Measurements from ENCODE around the gene KCNMA1. TPM values are rescaled to one million over a fixed set of nuclear protein-coding genes. Genes with fewer than 3 reads are reported as not detected.

Gene KCNMA1
- total and polyA plus RNA-seq, 10 of the 15 experiments (the other 5 are each of a cell fraction or from before 2014, with no cell fraction given): 8.5 to 77.0 (median 21.3) TPM

DNA sequence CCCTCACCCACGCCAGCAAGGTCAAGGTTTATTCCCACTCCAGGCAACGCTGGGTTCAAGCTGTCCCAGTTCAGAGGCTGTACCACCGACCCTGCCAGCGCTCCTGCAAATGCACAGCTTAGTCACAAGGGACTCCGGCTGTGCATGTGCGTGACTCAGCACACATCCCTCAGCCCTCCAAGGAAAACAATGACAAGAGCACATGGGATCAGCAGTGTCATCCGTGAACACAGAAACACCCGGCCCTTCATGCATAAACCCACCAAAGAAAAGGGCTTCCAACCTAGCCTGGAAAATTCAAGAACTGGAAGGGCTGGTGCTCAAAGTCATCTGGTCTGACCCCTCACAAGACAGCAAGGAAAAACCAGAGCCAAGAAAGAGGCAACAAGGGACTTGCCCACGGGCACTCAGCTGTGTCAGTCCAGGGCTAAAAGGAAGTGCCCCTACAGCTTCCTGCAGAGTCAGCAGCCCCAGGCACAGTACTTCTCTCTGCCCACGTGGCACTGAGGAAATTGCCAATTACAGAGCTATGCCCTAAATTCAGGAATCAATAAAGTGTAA, 106.1 kb downstream of the KCNMA1 start:
- peak; percentile 85 for ATAC-seq
- Histone ChIP-seq H3K9ac (ENCODE audit: control insufficient read depth, insufficient read depth, low read length) (no peak overlapping the region), H3K36me3 (ENCODE audit: control insufficient read depth in 2 of 2, insufficient read depth in 2 of 2, low read length in 1 of 2) (no peaks in the 10 kb centered on the region), H3K27ac (ENCODE audit: control insufficient read depth, insufficient read depth) (no peak overlapping the region), H3K9me3 (replicated peaks; ENCODE audit: control insufficient read depth, insufficient read depth, low read length) (no peaks in the 10 kb centered on the region), H3K4me1 (ENCODE audit: control insufficient read depth, insufficient read depth, low read length) (no peaks in the 10 kb centered on the region), H4K20me1 (ENCODE audit: control insufficient read depth, insufficient read depth) (no peaks in the 10 kb centered on the region), H3K4me3 (no peak overlapping the region), H2AFZ (ENCODE audit: control insufficient read depth, low read depth, low read length) (no peak overlapping the region), H3K4me2 (ENCODE audit: control insufficient read depth, insufficient read depth) (no peak overlapping the region), H3K27me3 (replicated peaks in 1 of 2; ENCODE audit: control insufficient read depth in 2 of 2, insufficient read depth in 2 of 2, low read length in 1 of 2) (no peaks in the 10 kb centered on the region), H3K79me2 (ENCODE audit: control insufficient read depth, insufficient read depth, low read length) (no peaks in the 10 kb centered on the region)
- TF ChIP-seq RAD51 (IDR thresholded peaks at IDR 0.05) (peak; percentile 43; the same call in 1 of the 2 replicates), IKZF1 (conservative IDR thresholded peaks at IDR 0.05) (peak; percentile 42)
- TF ChIP-seq, protein P1, sequence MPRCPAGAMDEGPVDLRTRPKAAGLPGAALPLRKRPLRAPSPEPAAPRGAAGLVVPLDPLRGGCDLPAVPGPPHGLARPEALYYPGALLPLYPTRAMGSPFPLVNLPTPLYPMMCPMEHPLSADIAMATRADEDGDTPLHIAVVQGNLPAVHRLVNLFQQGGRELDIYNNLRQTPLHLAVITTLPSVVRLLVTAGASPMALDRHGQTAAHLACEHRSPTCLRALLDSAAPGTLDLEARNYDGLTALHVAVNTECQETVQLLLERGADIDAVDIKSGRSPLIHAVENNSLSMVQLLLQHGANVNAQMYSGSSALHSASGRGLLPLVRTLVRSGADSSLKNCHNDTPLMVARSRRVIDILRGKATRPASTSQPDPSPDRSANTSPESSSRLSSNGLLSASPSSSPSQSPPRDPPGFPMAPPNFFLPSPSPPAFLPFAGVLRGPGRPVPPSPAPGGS (IDR thresholded peaks at IDR 0.05; ENCODE audit: borderline replicate concordance, insufficient read depth, low read depth, low read length, poor library complexity, severe bottlenecking): no peak
- CTCF ChIA-PET: interaction anchor here (0.8 to 2.1 kb wide), 10 partner anchors 8 to 182 kb away, joined by 3 to 13 read pairs (median 4); no protein-coding TSS in a partner anchor
- SMC1A ChIA-PET (ENCODE audit: uncharacterized antibody, unreplicated experiment): interaction anchor here (0.6 to 1.9 kb wide), 12 partner anchors 9 to 357 kb away, joined by 3 to 16 read pairs (median 3); no protein-coding TSS in a partner anchor
- intact Hi-C loops (cut with micrococcal nuclease; ENCODE audit: unreplicated experiment) (no loop called here), in situ Hi-C loops (cut with MboI) (no loop called here)
- DNase-seq (ENCODE audit: low read depth, low spot score): no peak
- RAD21 ChIA-PET (ENCODE audit: unreplicated experiment): interaction anchor here (1.0 to 1.6 kb wide), 6 partner anchors 9 to 104 kb away, joined by 3 to 10 read pairs (median 4); no protein-coding TSS in a partner anchor
- FAIRE-seq: no peak
- POLR2A ChIA-PET: interaction anchor here (1.0 to 4.1 kb wide), 2 partner anchors 9 to 34 kb away, joined by 4 to 17 read pairs; no protein-coding TSS in a partner anchor
- under 1% methylated on average over 10 of the region's 10 CpGs for WGBS (ENCODE audit: insufficient coverage, insufficient replicate concordance, low lambda C conversion rate, missing lambda C conversion rate)
- BruUV-seq (replicated peaks): no TSS peak

DNA sequence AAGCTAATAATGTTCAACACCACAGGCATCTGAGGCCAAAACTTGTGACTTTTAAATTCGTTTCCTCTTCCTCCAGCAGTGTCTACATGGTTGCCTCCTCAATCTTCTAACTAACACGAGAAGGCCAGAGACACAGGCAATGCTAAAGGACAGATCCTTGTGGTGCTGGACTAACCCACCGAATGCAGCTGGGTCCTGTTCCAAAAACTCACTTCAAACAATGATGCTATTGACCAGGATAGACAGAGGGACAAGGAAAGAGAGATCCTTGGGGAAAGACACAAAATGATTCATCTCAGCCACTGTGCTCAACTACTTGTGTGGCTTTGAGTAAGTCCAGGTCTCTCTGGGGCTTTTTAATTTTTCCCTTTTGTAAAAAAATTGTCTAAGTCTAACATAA, 107.6 kb downstream of the KCNMA1 start:
- ATAC-seq (no peak), DNase-seq (ENCODE audit: low read depth, low spot score) (no peak), FAIRE-seq (no peak)
- Histone ChIP-seq H3K4me3 (no peak overlapping the region), H3K27me3 (replicated peaks in 1 of 2; ENCODE audit: control insufficient read depth in 2 of 2, insufficient read depth in 2 of 2, low read length in 1 of 2) (no peaks in the 10 kb centered on the region), H3K27ac (ENCODE audit: control insufficient read depth, insufficient read depth) (no peak overlapping the region), H3K4me2 (ENCODE audit: control insufficient read depth, insufficient read depth) (no peak overlapping the region), H2AFZ (ENCODE audit: control insufficient read depth, low read depth, low read length) (no peak overlapping the region), H3K79me2 (ENCODE audit: control insufficient read depth, insufficient read depth, low read length) (no peaks in the 10 kb centered on the region), H3K9ac (ENCODE audit: control insufficient read depth, insufficient read depth, low read length) (no peak overlapping the region), H4K20me1 (ENCODE audit: control insufficient read depth, insufficient read depth) (no peaks in the 10 kb centered on the region), H3K36me3 (ENCODE audit: control insufficient read depth in 2 of 2, insufficient read depth in 2 of 2, low read length in 1 of 2) (no peaks in the 10 kb centered on the region), H3K9me3 (replicated peaks; ENCODE audit: control insufficient read depth, insufficient read depth, low read length) (no peaks in the 10 kb centered on the region), H3K4me1 (ENCODE audit: control insufficient read depth, insufficient read depth, low read length) (no peaks in the 10 kb centered on the region)
- ChIA-PET RAD21 (ENCODE audit: unreplicated experiment) (interaction anchor here (1.2 to 1.5 kb wide), 5 partner anchors 9 to 73 kb away, joined by 3 to 4 read pairs (median 3); no protein-coding TSS in a partner anchor), SMC1A (ENCODE audit: uncharacterized antibody, unreplicated experiment) (interaction anchor here (0.9 to 1.8 kb wide), 7 partner anchors 25 to 233 kb away, joined by 3 to 4 read pairs (median 3); no protein-coding TSS in a partner anchor), CTCF (interaction anchor here (1.0 to 2.1 kb wide), 5 partner anchors 9 to 111 kb away, joined by 3 to 11 read pairs (median 5); no protein-coding TSS in a partner anchor), POLR2A (interaction anchor here (0.5 to 1.6 kb wide), 5 partner anchors 10 to 388 kb away, joined by 3 to 8 read pairs (median 3); no protein-coding TSS in a partner anchor)
- intact Hi-C loops (cut with micrococcal nuclease; ENCODE audit: unreplicated experiment) (no loop called here), in situ Hi-C loops (cut with MboI) (no loop called here)
- whole genome bisulfite sequencing (ENCODE audit: insufficient coverage, insufficient replicate concordance, low lambda C conversion rate, missing lambda C conversion rate): 16% methylated on average over 3 of the region's 3 CpGs
- no TSS peak for BruUV-seq (replicated peaks)
- TF ChIP-seq, protein P2, sequence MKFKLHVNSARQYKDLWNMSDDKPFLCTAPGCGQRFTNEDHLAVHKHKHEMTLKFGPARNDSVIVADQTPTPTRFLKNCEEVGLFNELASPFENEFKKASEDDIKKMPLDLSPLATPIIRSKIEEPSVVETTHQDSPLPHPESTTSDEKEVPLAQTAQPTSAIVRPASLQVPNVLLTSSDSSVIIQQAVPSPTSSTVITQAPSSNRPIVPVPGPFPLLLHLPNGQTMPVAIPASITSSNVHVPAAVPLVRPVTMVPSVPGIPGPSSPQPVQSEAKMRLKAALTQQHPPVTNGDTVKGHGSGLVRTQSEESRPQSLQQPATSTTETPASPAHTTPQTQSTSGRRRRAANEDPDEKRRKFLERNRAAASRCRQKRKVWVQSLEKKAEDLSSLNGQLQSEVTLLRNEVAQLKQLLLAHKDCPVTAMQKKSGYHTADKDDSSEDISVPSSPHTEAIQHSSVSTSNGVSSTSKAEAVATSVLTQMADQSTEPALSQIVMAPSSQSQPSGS (IDR thresholded peaks at IDR 0.05; ENCODE audit: low read length): no peak
- TF ChIP-seq, protein P3, sequence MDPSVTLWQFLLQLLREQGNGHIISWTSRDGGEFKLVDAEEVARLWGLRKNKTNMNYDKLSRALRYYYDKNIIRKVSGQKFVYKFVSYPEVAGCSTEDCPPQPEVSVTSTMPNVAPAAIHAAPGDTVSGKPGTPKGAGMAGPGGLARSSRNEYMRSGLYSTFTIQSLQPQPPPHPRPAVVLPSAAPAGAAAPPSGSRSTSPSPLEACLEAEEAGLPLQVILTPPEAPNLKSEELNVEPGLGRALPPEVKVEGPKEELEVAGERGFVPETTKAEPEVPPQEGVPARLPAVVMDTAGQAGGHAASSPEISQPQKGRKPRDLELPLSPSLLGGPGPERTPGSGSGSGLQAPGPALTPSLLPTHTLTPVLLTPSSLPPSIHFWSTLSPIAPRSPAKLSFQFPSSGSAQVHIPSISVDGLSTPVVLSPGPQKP (IDR thresholded peaks at IDR 0.05; ENCODE audit: low read depth, low read length): no peak
- TF ChIP-seq BCL11A (IDR thresholded peaks at IDR 0.05; ENCODE audit: low read depth, low read length) (no peak), RUNX3 (IDR thresholded peaks at IDR 0.05; ENCODE audit: low read length) (no peak), NFYA (IDR thresholded peaks at IDR 0.05; ENCODE audit: borderline replicate concordance, low read depth, low read length) (no peak)
